GM18507 (cell line): Measurements from ENCODE around the gene TMEM200A.

ENCODE experiments used
- DNase-seq: peaks from one replicate; pipeline ENCODE4 v3.0.0; 2011; ENCODE audit warnings: low read depth; ENCODE audit not compliant: insufficient read length; ENCODE audit errors: extremely low spot score
- FAIRE-seq: peaks from 2 replicates; lab custom pipeline; 2011; peaks lifted over from hg19 to GRCh38; lab: Jason Lieb, UNC

Gene TMEM200A

DNA sequence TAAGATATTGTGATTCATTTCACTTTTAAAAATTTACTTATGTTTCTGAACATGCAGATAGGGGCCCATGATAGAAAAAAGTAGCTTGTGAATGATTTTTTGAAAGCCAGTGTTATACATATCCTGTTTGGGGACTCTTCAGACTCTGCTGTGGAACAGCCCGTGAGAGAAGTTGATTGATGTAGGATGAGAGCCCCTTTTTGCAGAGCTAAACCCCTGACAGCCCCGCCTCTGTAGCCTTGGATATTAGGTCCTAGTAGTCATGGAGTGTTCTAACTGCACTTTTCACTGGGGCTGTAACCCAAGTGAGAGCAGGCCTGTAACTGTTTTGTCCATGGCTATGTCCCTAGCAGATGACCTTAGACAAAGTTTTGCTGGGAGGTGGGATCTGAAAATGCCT is 8.2 kb downstream of the TMEM200A start:
- no peak for DNase-seq
- no peak for FAIRE-seq

DNA sequence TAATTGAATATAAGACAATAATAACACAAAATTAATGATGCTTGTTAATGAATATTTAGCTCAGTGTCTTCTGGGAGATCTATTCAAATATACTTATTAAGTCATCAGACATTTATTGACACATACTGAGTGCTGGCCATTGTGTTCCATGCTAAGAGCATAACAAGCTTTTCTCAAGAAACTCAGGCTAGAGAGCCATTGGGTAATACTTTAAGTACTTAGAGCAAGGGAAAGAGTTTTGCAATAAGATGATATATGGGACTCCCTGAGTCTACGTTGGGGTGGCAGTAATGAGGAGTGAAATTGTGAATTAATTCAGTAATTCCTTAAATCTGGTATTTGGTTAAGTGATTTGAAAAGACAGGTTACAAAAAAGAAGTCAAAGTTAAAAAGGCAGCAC is 11.1 kb downstream of the TMEM200A start:
- no peak for DNase-seq
- FAIRE-seq = no peak

DNA sequence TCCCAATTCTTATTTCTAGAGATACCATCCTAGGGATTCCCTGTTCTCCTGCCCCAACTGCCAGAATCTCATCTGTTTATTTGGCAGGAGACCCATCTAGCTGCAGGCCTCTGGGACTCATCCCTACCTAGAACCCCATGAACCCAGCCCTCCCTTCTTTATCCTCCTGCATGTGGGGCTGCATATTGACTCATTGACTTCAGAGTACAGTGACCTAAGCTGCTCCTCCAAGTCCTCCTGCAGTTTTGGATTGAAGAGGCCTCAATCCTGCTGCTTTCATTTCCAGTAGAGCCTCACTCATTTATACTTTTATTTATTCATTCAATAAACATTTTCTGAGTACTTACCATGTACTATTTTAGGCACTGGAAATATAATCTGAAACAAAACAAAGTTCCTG is 11.6 kb downstream of the TMEM200A start:
- FAIRE-seq (no peak), DNase-seq (no peak)

DNA sequence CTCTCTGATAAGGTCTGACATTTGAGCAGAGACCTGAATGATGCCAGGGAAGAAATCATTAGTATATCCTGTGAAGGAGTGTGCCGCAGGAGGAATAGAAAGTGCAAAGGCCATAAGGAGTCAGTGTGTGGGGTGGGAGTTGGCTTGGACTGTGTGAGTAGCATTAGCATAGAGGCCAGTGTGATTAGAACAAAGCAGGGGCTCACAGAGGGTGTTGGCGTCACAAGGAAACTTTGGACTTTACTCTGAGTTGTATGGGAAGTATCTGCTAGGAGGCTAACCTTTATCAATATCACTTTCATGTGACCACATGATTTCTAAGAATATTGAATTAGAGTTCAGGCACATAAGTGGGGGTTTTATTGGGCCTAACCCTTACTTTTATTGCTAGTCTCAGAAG is 12.1 kb downstream of the TMEM200A start:
- no peak for DNase-seq

DNA sequence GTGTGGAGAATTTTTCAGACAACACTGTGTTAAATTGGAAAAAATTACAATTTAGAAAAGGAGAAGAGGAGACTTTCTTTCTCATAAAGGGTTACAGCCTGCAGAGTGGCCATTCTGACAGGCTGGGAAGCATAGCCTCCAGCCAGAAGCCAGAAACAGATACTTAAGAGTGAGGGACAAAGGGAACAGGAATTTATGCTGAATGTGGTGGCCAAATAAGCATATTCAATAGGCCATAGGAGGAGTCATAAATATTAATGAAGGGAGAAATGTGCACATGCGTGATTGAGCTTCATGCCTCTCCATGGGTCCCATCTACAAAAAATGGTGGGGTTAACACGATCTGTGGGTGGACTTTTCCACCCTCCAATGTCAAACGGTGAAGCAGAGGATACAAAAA is 13.4 kb downstream of the TMEM200A start:
- DNase-seq (no peak), FAIRE-seq (no peak)

More for the DNA sequence above, 12.1 kb downstream of the TMEM200A start:
- FAIRE-seq = no peak

DNA sequence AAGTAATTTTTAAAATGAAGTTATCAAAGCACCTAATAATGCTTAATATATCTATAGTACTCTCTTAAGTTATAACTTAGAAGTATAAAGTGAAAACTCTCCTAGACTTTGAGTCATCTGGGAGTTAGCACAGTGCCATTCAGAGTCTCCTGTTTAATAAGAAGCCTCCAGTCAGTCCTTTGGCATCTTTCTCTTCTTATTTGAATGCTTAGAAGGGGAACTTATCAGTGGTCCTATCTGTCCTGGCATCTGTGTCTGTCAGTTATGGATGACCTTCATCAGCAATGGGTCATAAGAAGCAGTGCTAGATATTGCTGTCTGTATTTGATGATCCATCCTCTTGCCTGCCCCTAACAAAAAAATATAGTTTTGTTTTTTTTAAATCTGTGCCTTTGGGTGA is 15.2 kb downstream of the TMEM200A start:
- FAIRE-seq (peak; percentile 24), DNase-seq (no peak)

DNA sequence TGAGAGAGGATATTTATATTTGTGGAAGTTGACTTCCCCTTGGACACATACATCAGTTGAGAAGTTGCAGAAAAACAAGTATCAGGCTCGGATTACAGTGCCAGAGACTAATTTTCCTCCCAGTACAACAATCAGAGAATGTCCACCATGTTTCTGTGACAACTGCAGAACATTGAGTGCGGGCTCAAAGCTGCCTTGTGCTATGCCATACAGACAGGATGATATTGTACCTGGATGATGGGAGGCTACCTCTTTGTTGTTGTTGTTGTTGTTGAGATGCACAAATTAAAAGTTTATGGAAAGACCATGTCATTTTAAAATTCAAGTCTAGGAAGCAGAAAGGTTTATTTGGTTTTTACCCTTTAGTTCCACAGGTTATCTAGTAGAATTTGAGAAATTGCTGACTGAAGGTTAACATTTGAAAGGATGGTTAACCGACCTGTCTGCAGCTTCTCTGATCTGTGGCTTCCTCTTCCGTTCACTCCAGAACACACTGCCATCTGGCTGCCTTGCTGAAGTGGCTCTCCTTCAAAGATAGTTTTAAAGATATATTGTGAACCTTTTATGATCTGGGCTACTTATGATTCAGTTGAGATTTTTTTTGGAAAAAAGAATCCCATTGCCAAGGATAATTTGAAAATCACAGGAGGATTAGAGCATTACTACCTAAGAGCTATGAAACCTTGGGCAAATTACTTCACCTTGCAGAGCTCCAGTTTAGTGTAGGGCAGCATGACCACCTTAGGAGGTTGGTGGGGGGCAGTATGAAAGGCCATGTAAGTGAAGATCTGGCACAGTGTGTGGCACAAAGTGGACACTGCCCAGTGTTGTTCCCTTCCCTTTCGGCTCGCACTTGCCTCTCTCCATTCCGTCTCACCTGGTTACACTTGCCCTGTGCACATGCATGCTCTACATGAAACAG is 15.9 kb downstream of the TMEM200A start:
- DNase-seq (no peak), FAIRE-seq (peak; percentile 81)

DNA sequence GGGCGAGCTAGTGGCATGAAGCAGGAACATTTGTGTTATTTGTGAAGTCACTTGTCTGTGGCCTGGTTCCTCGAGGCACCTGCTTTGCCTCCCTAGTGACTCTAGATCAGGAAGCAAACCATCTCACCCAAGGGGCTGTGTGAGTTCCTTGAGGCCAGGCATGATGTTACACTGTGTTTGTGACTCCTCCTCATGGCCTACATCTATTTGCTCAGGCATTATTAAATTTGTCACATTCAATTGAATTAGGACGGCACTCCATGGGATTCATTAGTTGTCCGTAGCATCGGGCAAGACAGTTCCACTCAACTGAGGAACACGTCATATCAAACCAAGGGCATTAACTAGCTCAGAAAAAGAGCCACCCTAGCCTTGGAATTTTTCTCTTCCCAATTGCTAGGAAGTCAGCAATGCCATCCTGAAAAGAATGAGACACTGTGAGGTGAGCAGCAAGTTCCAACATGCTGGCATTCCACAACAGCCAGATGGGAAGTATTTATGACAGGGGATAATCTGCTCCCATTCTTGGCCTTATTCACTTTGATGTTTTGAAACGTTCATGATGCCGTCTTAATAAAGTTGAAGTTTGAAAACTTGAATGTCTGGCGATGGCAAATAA is 17.2 kb downstream of the TMEM200A start:
- DNase-seq (no peak), FAIRE-seq (no peak)

DNA sequence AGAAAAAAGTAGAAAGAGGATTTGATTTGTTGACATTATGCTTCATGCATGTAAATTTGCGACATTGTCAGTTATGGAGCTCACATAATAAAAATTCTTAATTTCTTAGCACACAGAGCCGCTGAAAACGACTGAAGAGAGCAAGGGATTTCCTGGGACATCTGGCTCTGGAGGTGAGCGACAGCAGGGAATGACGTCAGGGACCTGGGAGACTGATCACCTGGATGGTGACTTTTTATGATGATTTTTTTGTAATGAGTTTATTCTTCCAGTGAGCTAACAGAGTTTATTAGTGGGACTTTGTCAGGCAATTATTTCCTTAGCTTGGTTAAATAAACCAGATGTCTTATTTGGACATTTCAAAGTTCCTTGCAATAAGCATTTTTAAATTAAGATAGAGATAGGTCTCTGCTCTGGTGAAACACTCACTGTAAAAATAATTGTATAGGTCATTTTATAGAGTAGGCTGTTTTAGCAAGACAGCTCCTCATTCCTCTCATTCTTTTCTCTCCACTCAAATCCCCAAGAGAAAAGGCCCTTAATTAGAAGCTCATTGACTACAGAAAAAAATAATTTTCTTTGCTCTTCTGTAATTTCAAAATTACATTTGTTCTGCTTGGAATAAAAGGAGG is 19.4 kb downstream of the TMEM200A start:
- FAIRE-seq = no peak

DNA sequence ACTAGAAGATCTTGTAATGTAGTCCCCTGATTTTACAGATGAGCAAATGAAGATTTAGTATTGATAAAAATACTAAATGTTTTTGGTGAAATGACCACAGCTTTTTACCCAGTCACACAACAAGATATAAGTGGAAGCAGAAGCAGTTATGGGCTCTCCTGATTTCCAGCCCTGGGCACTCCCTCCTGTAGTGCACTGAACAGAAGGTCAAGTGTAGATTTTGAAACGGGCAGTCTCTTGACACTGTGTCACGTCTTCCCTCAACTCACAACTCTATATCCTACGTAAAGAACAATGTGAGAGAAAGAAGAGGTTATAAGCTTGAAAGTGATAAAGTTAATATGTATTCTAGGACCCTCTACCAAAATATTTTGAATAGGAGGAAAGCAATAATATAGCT is 23.3 kb downstream of the TMEM200A start:
- no peak for DNase-seq
- FAIRE-seq = no peak

More for the DNA sequence above, 19.4 kb downstream of the TMEM200A start:
- no peak for DNase-seq

DNA sequence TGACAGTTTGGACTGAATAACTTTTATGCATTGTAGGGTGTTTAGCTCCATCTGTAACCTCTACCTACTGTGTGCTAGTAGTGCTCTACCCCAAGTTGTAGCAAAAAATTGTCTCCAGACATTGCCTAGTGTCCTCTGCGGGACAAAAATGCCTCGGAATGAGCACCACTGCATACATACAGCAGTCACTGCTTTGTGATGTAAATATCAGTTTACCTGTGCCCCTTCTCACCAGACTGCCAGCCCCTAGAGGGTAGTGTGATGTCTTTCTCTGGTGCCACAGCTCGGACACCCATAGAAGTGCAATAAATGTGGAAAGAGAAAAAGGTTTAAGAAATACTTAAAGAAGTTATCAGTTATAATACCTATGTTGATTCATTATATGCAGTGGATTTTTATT is 25.1 kb downstream of the TMEM200A start:
- DNase-seq (no peak), FAIRE-seq (no peak)

DNA sequence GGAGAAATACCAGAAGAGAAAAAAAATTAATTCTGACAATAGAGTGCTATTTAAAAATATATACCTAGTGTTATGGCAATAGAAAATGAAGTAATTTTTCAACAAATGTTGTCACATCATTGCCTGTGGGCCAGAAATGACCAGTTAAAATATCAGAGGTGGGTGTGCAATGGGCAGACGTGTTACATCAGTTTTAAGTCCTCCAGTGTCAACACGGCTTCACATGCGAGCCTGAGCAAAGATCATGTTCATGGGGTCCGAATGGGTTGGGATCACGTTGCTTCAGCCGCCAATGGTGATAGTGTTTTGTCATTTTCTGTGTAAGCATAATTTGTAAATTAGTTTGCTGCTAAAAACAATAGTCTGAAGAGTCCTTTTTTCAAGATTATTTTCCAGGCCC is 27.5 kb downstream of the TMEM200A start:
- no peak for DNase-seq

DNA sequence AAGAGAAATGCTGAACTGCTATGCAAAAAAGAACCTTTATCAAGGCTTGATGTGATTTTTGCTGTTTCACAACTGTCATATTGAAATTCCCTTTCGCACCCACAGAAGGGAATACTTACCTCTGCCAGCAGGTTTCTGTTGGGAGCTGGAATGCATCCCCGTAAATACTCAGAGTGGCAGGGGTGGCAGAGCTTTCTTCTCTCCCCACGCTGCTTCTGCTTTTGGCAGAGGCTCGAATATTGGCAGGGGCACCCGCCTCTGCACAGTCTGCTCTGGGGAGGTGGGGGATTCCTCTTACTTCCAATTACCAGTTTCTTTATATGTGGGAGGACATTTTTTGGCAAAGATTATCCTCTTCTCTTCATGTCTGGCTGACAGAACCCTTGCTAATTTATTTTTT is 28.4 kb downstream of the TMEM200A start:
- DNase-seq (no peak), FAIRE-seq (no peak)

More for the DNA sequence above, 27.5 kb downstream of the TMEM200A start:
- FAIRE-seq = no peak

DNA sequence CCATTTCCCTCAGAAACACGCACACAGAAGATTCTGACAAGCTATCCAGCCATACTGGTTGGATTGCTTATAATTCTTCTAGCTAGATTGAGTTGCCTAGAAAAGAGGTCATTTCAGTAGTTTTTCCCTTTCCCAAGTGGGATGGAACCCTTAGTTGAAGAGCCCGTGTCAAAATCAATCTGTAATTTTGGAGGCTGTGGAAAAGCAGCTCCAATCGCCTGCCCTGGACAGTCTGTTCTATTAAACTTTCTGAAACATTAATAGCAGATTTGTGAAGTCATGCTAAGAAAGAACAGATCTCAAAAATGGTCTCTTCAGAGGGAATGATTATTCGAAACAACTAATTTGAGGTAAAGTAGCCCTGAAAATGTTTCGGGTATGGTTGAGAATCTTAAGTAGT is 29.3 kb downstream of the TMEM200A start:
- DNase-seq (no peak), FAIRE-seq (no peak)

DNA sequence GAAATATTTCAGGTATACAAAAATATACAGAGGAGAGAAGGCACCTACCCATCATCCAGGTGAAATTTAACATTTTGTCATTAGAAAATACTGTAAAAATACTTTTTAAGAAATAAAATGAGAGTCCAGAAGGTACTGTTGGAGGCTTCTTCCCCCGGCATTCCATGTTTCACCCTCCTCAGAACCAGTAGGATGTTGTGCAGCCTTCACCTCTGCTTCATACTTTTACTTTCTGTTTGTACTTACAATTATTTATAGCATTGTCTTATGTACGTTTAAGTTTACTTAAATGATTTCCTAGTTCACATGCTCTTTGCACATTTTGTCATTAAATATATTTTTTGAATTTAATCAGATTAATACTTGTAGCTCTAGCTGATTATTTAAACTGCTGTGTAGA is 30.9 kb downstream of the TMEM200A start:
- peak; percentile 74 for FAIRE-seq
- DNase-seq = no peak

DNA sequence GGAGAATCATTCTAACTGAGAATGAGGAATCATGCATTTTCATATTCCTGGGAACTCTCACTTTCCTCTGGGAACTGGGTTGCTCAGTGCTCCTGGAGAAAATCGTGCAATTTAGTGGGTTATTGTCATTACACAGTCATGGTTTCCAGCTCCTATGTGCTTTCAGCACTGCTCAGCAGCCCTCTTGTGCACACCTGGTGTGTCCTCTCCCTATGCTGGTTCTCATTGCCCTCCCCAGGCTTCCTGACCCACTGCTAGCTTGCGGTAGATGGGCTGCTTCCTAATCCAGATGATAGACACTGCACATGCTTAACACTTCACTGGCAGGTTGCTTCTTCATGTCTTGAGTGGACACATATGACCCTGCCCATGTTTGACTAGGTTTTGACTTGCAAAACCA is 39.7 kb downstream of the TMEM200A start:
- FAIRE-seq (peak; percentile 62), DNase-seq (no peak)

DNA sequence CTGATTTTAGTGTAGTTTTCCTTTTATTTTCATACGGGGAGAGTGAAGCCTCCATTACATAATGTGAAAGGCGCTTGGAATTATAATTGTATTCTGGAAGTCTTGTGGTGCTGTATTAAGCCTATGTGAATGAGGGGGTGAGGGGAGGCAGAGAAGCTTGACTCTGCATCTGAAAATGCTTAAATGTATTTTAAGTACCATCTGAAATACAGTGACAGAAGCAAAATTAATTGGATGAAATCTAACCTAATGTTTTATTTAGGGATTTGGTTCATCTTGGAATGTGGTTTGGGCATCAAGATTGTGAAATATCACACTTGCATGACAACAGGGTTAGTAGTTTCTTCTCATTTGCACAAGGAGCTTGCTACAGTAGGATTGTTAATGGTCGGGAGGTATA is 41.2 kb downstream of the TMEM200A start:
- DNase-seq (no peak), FAIRE-seq (no peak)

DNA sequence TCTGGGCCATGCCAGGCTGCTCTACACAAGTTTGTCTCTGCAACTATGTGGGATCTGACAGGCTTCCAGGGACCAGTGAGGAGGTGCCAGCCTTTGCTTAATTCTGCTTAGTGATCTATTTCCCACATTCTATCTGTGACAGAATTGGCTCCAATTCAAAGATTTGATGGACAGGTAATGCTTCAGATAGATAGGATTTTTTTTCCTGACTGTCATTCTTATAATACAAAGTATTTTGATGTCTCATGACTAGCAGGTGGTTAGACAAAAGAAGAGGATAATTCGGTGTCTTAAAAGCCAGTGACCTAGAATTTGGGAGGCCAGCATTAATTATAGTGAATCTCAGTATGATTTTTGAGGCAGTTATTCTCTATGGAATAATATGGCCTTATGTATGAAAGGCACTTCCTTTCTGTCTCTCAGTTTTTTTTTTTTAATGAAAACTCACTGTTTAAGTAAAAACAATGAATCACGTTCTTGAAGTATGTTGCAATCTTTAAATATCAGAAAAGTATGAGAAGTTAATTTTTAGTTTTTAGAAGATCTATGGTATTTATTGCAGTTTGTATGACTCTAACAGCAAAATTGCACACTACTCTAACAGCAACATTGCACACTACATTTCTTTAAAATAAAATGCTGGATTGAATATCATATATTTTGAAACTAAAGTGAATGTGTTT is 43.7 kb downstream of the TMEM200A start:
- FAIRE-seq (no peak), DNase-seq (no peak)

DNA sequence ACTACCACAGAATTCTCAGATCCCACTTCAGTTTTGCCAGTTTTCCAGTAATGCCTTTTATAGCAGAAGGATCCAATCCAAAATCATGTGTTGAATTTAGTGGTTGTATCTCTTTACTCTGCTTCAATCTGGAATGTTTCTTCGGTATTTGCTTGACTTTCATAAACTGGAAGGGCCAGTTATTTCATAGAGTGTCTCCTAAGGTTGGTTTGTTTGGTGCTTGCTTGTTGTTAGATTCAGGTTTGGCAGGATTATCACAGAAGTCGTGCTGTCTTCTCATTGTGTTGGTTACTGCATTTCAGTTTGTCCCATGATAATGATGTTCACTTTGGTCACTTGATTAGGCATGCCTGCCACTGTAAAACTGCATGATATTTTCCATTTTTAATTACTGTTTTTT is 45.7 kb downstream of the TMEM200A start:
- no peak for DNase-seq
- no peak for FAIRE-seq
